HCT116 (cell line): ENCODE results near the gene CYP26B1. TPM values are rescaled to one million over a fixed set of nuclear protein-coding genes. Genes with fewer than 3 reads are reported as not detected.

Experiments
- ATAC-seq: fragments of 200-7000 bp; cut with Tn5 transposase; 2 replicates; pipeline ENCODE4 v1.9.1; 2020; ENCODE audit warnings: mild to moderate bottlenecking, moderate library complexity
- BruUV-seq: library from RNA; stranded (reverse); fragments of 400-500 nt; replicated peaks from 2 replicates; lab custom pipeline; 2021; lab: Mats Ljungman, UMichigan
- CTCF ChIA-PET: fragments of 300-600 bp; sonication (Branson Sonifier 250); formaldehyde crosslinking; loops from one replicate; lab custom pipeline; 2021; ENCODE audit warnings: antibody characterized with exemption; lab: Charles Lee
- POLR2A ChIA-PET: fragments of 300-600, 350-600 bp; sonication (Branson Sonifier 250); formaldehyde crosslinking; loops from one replicate; lab custom pipeline; 2021; ENCODE audit warnings: antibody characterized with exemption; lab: Charles Lee
- RAD21 ChIA-PET, 2 experiments: fragments of 300-600 bp; sonication (Branson Sonifier 250); formaldehyde crosslinking; loops; one replicate each; lab custom pipeline; 2023; ENCODE audit warnings: low total read pairs in 2 of 2; ENCODE audit not compliant: uncharacterized antibody in 2 of 2, unreplicated experiment in 2 of 2, low non-redundant PET in 1 of 2; lab: Charles Lee
- DNase-seq: peaks from one replicate; pipeline ENCODE4 v3.0.0-alpha.2; 2010; ENCODE audit warnings: low read depth, low spot score
- H2AFZ ChIP-seq: fragments of 200-600 bp; shearing (Covaris generic), sonication (generic); 2 replicates; pipeline ENCODE4 v1.6.1; 2017; ENCODE audit warnings: low read depth, mixed run types, mixed read lengths, antibody characterized with exemption, low read length; ENCODE audit not compliant: poor library complexity, severe bottlenecking
- H3K27ac ChIP-seq: 2 replicates; pipeline ENCODE4 v1.5.1; 2012; ENCODE audit warnings: low read depth, low read length
- H3K27me3 ChIP-seq: fragments of 200-600 bp; sonication (generic); 2 replicates; pipeline ENCODE4 v1.6.1; 2016; ENCODE audit warnings: mixed run types, low read length, mixed read lengths; ENCODE audit not compliant: insufficient read depth
- H3K36me3 ChIP-seq, 2 experiments: fragments of 200-500 bp in 1 of 2; fragments of 200-600 bp in 1 of 2; sonication (Bioruptor generic) in 1 of 2; sonication (generic) in 1 of 2; 2 replicates each; pipeline versions ENCODE4 v1.5.1 to v1.6.1; 2014 to 2016; ENCODE audit warnings: low read length in 2 of 2, inconsistent platforms in 1 of 2, mixed read lengths in 1 of 2, mixed run types in 1 of 2; ENCODE audit not compliant: insufficient read depth in 2 of 2, control insufficient read depth in 1 of 2
- H3K4me1 ChIP-seq, 2 experiments: fragments of 200-600 bp in 1 of 2; sonication (generic) in 1 of 2; 2 replicates each; pipeline versions ENCODE4 v1.5.1 to v1.6.1; 2012 to 2017; ENCODE audit warnings: low read length in 2 of 2, inconsistent platforms in 1 of 2, mild to moderate bottlenecking in 1 of 2, mixed read lengths in 1 of 2, mixed run types in 1 of 2, moderate library complexity in 1 of 2; ENCODE audit not compliant: insufficient read depth in 2 of 2, control insufficient read depth in 1 of 2
- H3K4me2 ChIP-seq: fragments of 200-600 bp; sonication (generic); 2 replicates; pipeline ENCODE4 v1.6.1; 2017; ENCODE audit warnings: mixed run types, low read length, mixed read lengths
- H3K4me3 ChIP-seq, 2 experiments: fragments of 200-600 bp in 1 of 2; sonication (generic) in 1 of 2; replicated peaks in 1 of 2; 2 replicates each; pipeline ENCODE4 v1.5.1; 2011 to 2016; ENCODE audit warnings: low read length in 2 of 2, control low read depth in 1 of 2, low read depth in 1 of 2, mild to moderate bottlenecking in 1 of 2, mixed read lengths in 1 of 2, mixed run types in 1 of 2
- H3K79me2 ChIP-seq: fragments of 200-600 bp; sonication (generic); 2 replicates; pipeline ENCODE4 v1.6.1; 2017; ENCODE audit warnings: mild to moderate bottlenecking, mixed run types, low read length, moderate library complexity, mixed read lengths; ENCODE audit not compliant: insufficient read depth
- H3K9ac ChIP-seq: fragments of 200-600 bp; sonication (generic); 2 replicates; pipeline ENCODE4 v1.6.1; 2016; ENCODE audit warnings: low read length, mixed read lengths
- H3K9me2 ChIP-seq: fragments of 200-600 bp; sonication (generic), shearing (Covaris generic); 2 replicates; pipeline ENCODE4 v1.6.1; 2017; ENCODE audit warnings: mixed run types, mild to moderate bottlenecking, moderate library complexity; ENCODE audit not compliant: insufficient read depth
- H3K9me3 ChIP-seq, 2 experiments: fragments of 200-500 bp in 1 of 2; fragments of 200-600 bp in 1 of 2; sonication (Bioruptor generic) in 1 of 2; sonication (generic) in 1 of 2; 2 replicates each; pipeline ENCODE4 v1.6.1; 2014 to 2017; ENCODE audit warnings: low read length in 2 of 2, mixed read lengths in 2 of 2, inconsistent platforms in 1 of 2, low read depth in 1 of 2, mild to moderate bottlenecking in 1 of 2, mixed run types in 1 of 2, moderate library complexity in 1 of 2; ENCODE audit not compliant: control insufficient read depth in 1 of 2, insufficient read depth in 1 of 2
- H4K20me1 ChIP-seq: fragments of 200-600 bp; sonication (generic), shearing (Covaris generic); 2 replicates; pipeline ENCODE4 v1.6.1; 2017; ENCODE audit warnings: mixed run types, mild to moderate bottlenecking, moderate library complexity; ENCODE audit not compliant: insufficient read depth
- ATF3 ChIP-seq: IDR thresholded peaks from 2 replicates; pipeline ENCODE4 v1.6.1; 2012
- CBX3 ChIP-seq: IDR thresholded peaks from 2 replicates; pipeline ENCODE4 v1.6.1; 2012; ENCODE audit warnings: low read depth
- ELF1 ChIP-seq: IDR thresholded peaks from 2 replicates; pipeline ENCODE4 v1.6.1; 2012; ENCODE audit warnings: low read depth, borderline replicate concordance
- EZH2 ChIP-seq: fragments of 200-600 bp; sonication (generic); IDR thresholded peaks from 2 replicates; pipeline ENCODE4 v1.6.1; 2017; ENCODE audit warnings: antibody characterized with exemption, mixed run types
- EZH2phosphoT487 ChIP-seq: fragments of 200-600 bp; IDR thresholded peaks from 2 replicates; pipeline ENCODE4 v1.6.1; 2018; ENCODE audit warnings: antibody characterized with exemption, borderline replicate concordance
- FOSL1 ChIP-seq: IDR thresholded peaks from 2 replicates; pipeline ENCODE4 v1.6.1; 2012; ENCODE audit warnings: low read depth
- JUND ChIP-seq: IDR thresholded peaks from 2 replicates; pipeline ENCODE4 v1.6.1; 2012
- POLR2A ChIP-seq: IDR thresholded peaks from 2 replicates; pipeline ENCODE4 v1.7.0; 2011; ENCODE audit warnings: borderline replicate concordance; ENCODE audit not compliant: insufficient read depth, insufficient read length; ENCODE audit errors: extremely low read depth
- SP1 ChIP-seq: IDR thresholded peaks from 2 replicates; pipeline ENCODE4 v1.6.1; 2012; ENCODE audit warnings: low read depth
- ZFX ChIP-seq: fragments of 450-650 bp; IDR thresholded peaks from 2 replicates; pipeline ENCODE4 v1.6.1; 2017
- intact Hi-C: fragments of 100-400 bp; cut with micrococcal nuclease; formaldehyde crosslinking; loops from 2 replicates; pipeline ENCODE4 v1.10.0; 2022
- total RNA-seq: library from RNA; stranded (reverse); gene quantifications from one replicate; pipeline ENCODE4 v1.2.1, GENCODE V29; 2021; ENCODE audit not compliant: unreplicated experiment
- TF ChIP-seq, protein P1 (sequence below): IDR thresholded peaks from 2 replicates; pipeline ENCODE4 v1.6.1; 2012; ENCODE audit warnings: low read depth
- TF ChIP-seq, protein P2 (sequence below): IDR thresholded peaks from 2 replicates; pipeline ENCODE4 v1.6.1; 2011; ENCODE audit warnings: mild to moderate bottlenecking, low read length, moderate library complexity; ENCODE audit not compliant: insufficient replicate concordance; ENCODE audit errors: extremely low read depth

CYP26B1 gene
- total RNA-seq, 1 experiment from 2014 or later, result 21.1 TPM

DNA sequence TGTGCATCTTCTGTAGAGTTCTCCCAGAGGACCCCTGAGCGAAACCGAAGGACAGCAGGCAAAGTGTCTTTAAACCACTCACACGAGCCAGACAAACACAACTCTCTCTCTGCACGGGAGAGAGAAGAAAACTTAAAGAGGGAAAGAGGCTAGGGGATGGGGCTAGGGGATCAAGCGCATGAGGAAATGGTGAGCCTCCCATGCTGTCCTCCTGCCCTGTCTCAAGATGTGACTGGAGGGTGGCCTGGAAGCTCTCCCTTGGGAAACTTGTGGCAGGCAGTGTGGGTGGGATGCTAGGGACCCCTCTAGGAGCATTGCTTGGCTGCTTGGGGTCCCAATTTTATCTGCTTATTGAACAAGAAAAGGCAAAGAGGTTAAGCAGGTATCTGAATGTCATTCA is 44.5 kb downstream of the CYP26B1 start:
- no peaks in the 10 kb centered on the region for H3K79me2 ChIP-seq
- H4K20me1 ChIP-seq, result no peaks in the 10 kb centered on the region
- ChIA-PET POLR2A (no interaction called here), CTCF (no interaction called here), RAD21 (no interaction called here)
- H3K27ac ChIP-seq, result no peak overlapping the region
- H3K9me3 ChIP-seq, result no peaks in the 10 kb centered on the region
- TF ChIP-seq, protein P1, sequence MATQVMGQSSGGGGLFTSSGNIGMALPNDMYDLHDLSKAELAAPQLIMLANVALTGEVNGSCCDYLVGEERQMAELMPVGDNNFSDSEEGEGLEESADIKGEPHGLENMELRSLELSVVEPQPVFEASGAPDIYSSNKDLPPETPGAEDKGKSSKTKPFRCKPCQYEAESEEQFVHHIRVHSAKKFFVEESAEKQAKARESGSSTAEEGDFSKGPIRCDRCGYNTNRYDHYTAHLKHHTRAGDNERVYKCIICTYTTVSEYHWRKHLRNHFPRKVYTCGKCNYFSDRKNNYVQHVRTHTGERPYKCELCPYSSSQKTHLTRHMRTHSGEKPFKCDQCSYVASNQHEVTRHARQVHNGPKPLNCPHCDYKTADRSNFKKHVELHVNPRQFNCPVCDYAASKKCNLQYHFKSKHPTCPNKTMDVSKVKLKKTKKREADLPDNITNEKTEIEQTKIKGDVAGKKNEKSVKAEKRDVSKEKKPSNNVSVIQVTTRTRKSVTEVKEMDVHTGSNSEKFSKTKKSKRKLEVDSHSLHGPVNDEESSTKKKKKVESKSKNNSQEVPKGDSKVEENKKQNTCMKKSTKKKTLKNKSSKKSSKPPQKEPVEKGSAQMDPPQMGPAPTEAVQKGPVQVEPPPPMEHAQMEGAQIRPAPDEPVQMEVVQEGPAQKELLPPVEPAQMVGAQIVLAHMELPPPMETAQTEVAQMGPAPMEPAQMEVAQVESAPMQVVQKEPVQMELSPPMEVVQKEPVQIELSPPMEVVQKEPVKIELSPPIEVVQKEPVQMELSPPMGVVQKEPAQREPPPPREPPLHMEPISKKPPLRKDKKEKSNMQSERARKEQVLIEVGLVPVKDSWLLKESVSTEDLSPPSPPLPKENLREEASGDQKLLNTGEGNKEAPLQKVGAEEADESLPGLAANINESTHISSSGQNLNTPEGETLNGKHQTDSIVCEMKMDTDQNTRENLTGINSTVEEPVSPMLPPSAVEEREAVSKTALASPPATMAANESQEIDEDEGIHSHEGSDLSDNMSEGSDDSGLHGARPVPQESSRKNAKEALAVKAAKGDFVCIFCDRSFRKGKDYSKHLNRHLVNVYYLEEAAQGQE, result no peak
- TF ChIP-seq POLR2A, result no peak
- TF ChIP-seq EZH2phosphoT487, result no peak
- H3K36me3 ChIP-seq, result no peaks in the 10 kb centered on the region
- ATAC-seq (no peak), DNase-seq (no peak)
- no peak overlapping the region for H3K4me3 ChIP-seq
- BruUV-seq, result no TSS peak
- no peak overlapping the region for H2AFZ ChIP-seq
- intact Hi-C loops, result no loop called here
- no peak overlapping the region for H3K9ac ChIP-seq
- H3K27me3 ChIP-seq, result no peaks in the 10 kb centered on the region
- H3K9me2 ChIP-seq, result no peaks in the 10 kb centered on the region
- no peak overlapping the region for H3K4me2 ChIP-seq
- H3K4me1 ChIP-seq, result no peaks in the 10 kb centered on the region

DNA sequence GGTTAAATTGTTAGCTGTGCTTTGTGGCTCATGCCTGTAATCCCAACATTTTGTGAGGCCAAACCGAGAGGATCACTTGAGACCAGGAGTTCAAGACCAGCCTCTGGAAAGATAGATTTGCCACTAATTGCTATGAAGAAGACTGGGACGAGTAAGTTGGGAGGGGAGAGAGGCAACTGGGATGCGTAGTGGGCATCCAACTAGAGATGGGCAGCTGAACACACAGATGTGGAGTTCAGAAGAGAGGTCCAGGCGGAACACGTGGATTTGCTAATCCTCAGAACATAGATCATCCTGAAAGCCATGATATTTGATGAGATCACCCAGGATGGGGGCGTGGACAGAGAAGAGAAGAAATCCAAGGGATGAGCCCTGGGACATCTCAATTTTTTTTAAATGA is 48.7 kb downstream of the CYP26B1 start:
- Histone ChIP-seq H3K9me3 (no peaks in the 10 kb centered on the region), H3K79me2 (no peaks in the 10 kb centered on the region), H3K4me3 (no peak overlapping the region), H3K4me1 (no peaks in the 10 kb centered on the region), H3K36me3 (no peaks in the 10 kb centered on the region), H3K27ac (no peak overlapping the region), H4K20me1 (no peaks in the 10 kb centered on the region), H3K9ac (no peak overlapping the region), H3K9me2 (no peaks in the 10 kb centered on the region), H2AFZ (no peak overlapping the region), H3K27me3 (no peaks in the 10 kb centered on the region), H3K4me2 (no peak overlapping the region)
- ATAC-seq, result no peak
- ChIA-PET CTCF (no interaction called here), RAD21 (no interaction called here), POLR2A (no interaction called here)
- DNase-seq, result no peak
- intact Hi-C loops, result no loop called here
- BruUV-seq, result no TSS peak
- TF ChIP-seq CBX3 (no peak), ATF3 (no peak), SP1 (no peak), EZH2 (no peak), JUND (no peak), FOSL1 (no peak), ELF1 (no peak), ZFX (no peak), EZH2phosphoT487 (no peak)
- TF ChIP-seq, protein P2, sequence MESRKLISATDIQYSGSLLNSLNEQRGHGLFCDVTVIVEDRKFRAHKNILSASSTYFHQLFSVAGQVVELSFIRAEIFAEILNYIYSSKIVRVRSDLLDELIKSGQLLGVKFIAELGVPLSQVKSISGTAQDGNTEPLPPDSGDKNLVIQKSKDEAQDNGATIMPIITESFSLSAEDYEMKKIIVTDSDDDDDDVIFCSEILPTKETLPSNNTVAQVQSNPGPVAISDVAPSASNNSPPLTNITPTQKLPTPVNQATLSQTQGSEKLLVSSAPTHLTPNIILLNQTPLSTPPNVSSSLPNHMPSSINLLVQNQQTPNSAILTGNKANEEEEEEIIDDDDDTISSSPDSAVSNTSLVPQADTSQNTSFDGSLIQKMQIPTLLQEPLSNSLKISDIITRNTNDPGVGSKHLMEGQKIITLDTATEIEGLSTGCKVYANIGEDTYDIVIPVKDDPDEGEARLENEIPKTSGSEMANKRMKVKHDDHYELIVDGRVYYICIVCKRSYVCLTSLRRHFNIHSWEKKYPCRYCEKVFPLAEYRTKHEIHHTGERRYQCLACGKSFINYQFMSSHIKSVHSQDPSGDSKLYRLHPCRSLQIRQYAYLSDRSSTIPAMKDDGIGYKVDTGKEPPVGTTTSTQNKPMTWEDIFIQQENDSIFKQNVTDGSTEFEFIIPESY, result no peak
- TF ChIP-seq, protein P1, result no peak
